Osteocyte (in vitro differentiated cells): Measurements from ENCODE around the gene ZNF521. TPM values are rescaled to one million over a fixed set of nuclear protein-coding genes. Genes with fewer than 3 reads are reported as not detected.

Experiments used
- DNase-seq: peaks from one replicate; pipeline ENCODE4 v3.0.0; 2021; ENCODE audit warnings: mixed read lengths; ENCODE audit not compliant: unreplicated experiment; ENCODE audit errors: extremely low spot score
- H3K27ac Mint-ChIP-seq: one replicate; pipeline ENCODE4 v1.8.0; 2021; ENCODE audit warnings: mild to moderate bottlenecking, mixed read lengths; ENCODE audit not compliant: unreplicated experiment
- H3K27me3 Mint-ChIP-seq: one replicate; pipeline ENCODE4 v1.8.0; 2021; ENCODE audit warnings: mixed read lengths; ENCODE audit not compliant: unreplicated experiment
- H3K36me3 Mint-ChIP-seq: one replicate; pipeline ENCODE4 v1.8.0; 2021; ENCODE audit warnings: mixed read lengths; ENCODE audit not compliant: unreplicated experiment
- H3K4me1 Mint-ChIP-seq: one replicate; pipeline ENCODE4 v1.8.0; 2021; ENCODE audit warnings: mixed read lengths; ENCODE audit not compliant: unreplicated experiment
- H3K4me3 Mint-ChIP-seq: one replicate; pipeline ENCODE4 v1.8.0; 2021; ENCODE audit warnings: mild to moderate bottlenecking, moderate library complexity, mixed read lengths; ENCODE audit not compliant: unreplicated experiment
- H3K9me3 Mint-ChIP-seq: one replicate; pipeline ENCODE4 v1.8.0; 2021; ENCODE audit warnings: mixed read lengths; ENCODE audit not compliant: unreplicated experiment
- total RNA-seq: library from RNA; stranded (reverse); gene quantifications from 2 replicates; pipeline ENCODE4 v1.2.1, GENCODE V29; 2021
- TF ChIP-seq, protein P1 (sequence below): fragments of 200-600 bp; sonication (generic); IDR thresholded peaks from 2 replicates; pipeline ENCODE4 v1.5.0; 2021; ENCODE audit warnings: antibody characterized with exemption, mild to moderate bottlenecking, moderate library complexity

ZNF521 gene
- total RNA-seq, 1 donor from 2014 or later: 57.1 TPM

DNA sequence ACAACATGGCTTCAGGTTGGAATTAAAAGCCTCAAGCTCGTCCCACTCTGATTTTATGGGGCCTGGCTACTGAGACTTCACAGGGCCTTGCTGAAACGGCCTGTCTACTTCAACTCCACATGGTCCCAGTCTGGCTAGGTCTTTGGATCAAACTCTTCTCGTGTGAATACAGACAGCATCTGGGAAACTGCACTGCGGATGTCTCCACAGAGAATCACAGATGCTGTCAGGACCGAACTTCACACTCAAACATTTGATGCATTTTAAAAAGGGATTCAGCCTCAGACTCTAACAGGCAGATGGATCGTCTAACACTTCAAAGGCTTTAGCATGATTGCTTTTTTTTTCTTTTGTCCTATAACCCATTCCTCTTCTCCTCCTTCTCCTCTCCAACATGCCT lies 198.5 kb downstream of the ZNF521 start:
- Mint-ChIP-seq H3K4me1 (peaks cover 5% of the 10 kb centered on the region), H3K36me3 (peaks cover 22% of the 10 kb centered on the region), H3K4me3 (no peak overlapping the region), H3K27me3 (no peaks in the 10 kb centered on the region), H3K27ac (no peak overlapping the region), H3K9me3 (peaks cover 17% of the 10 kb centered on the region)
- TF ChIP-seq, protein P1, sequence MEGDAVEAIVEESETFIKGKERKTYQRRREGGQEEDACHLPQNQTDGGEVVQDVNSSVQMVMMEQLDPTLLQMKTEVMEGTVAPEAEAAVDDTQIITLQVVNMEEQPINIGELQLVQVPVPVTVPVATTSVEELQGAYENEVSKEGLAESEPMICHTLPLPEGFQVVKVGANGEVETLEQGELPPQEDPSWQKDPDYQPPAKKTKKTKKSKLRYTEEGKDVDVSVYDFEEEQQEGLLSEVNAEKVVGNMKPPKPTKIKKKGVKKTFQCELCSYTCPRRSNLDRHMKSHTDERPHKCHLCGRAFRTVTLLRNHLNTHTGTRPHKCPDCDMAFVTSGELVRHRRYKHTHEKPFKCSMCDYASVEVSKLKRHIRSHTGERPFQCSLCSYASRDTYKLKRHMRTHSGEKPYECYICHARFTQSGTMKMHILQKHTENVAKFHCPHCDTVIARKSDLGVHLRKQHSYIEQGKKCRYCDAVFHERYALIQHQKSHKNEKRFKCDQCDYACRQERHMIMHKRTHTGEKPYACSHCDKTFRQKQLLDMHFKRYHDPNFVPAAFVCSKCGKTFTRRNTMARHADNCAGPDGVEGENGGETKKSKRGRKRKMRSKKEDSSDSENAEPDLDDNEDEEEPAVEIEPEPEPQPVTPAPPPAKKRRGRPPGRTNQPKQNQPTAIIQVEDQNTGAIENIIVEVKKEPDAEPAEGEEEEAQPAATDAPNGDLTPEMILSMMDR: no peak
- DNase-seq: no peak

DNA sequence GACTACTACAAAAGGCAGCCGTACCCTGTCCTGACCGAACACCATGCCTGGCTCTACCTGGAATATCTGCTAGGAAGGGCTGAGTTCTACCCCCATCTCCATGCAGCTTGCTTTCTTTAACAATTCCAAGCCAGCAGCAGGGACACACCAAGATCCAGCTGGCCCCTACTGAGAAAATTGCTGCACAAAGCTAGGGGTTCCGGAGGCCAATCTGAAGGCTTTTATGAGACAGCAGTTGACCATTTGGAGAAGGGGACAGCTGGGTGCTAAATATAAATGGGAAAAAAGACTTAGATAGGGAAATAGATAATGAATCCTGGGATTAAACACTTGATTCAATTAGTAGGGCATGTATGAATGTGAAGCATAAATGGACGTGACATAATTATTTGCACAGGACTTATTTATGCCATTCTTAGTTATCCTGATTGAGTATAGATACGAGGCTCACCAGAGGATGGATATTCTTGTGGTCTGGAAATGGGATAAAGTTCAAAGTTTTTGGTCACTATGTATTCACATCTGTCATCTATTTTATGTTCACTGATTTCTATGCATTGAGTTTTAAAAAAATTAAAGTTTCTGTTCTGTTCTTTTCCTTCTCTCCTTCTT lies 204.0 kb downstream of the ZNF521 start:
- H3K27ac Mint-ChIP-seq: no peak overlapping the region
- DNase-seq: no peak
- H3K9me3 Mint-ChIP-seq: peaks cover 3% of the 10 kb centered on the region
- H3K36me3 Mint-ChIP-seq: peaks cover 12% of the 10 kb centered on the region
- H3K4me1 Mint-ChIP-seq: peaks cover 14% of the 10 kb centered on the region
- H3K27me3 Mint-ChIP-seq: no peaks in the 10 kb centered on the region
- TF ChIP-seq, protein P1: no peak
- no peak overlapping the region for H3K4me3 Mint-ChIP-seq

DNA sequence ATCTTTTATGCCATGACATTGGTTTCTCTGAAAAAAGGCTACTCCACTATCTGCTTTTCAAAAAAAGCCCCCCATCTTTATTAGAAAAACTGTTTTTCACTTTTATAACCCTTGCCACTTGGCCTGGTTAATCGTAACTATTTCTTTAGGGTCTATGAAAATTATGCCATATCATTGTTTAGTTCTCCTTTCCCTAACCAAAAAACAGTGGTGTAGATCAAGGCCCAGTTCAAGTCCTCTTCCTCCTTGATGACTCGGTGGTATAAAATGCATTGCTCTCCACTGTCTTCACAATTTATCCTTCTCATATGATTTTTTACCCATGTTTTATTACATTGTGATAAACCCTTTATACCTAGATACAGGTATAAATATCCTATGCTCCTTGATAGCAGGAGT lies 205.5 kb downstream of the ZNF521 start:
- Mint-ChIP-seq H3K4me1 (peaks cover 14% of the 10 kb centered on the region), H3K36me3 (peaks cover 8% of the 10 kb centered on the region), H3K27me3 (no peaks in the 10 kb centered on the region), H3K4me3 (no peak overlapping the region), H3K27ac (no peak overlapping the region), H3K9me3 (no peaks in the 10 kb centered on the region)
- TF ChIP-seq, protein P1: no peak
- no peak for DNase-seq

DNA sequence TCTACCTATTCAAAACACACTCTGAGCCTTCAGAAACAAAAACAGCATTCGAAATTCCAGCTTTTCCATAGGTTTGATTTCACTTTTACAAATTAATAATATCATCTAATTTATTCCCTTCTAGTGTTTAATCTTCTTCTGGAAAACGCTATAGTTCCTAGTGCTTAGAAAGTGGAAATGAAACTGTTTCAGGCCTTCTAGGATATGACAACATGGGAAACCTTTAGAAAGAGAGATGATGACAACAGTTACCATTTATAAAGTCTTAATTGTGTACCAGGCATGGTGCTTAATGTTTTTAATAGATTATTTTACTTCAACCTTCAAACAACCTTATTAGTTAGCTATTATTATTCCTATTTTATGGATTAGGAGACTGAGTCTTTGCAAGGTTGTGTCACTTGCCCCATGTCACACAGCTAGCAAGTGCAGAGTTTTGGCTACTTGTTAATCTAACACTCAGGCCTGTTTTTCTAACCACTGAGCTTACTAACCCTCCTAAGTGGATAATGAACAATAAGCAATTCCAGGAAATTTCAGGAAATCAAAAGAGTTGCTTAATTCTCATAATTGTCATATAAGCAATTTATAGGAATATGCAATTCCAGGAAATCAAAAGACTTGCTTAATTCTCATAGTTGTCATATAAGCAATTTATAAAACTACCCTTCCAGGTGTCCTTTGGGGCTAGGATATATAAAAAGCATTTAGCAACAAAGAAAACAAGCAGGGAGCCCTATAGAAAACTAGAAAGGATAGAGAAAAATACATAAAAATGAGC lies 206.0 kb downstream of the ZNF521 start:
- DNase-seq: no peak
- no peaks in the 10 kb centered on the region for H3K9me3 Mint-ChIP-seq
- H3K4me3 Mint-ChIP-seq: no peak overlapping the region
- H3K36me3 Mint-ChIP-seq: peaks cover 3% of the 10 kb centered on the region
- H3K4me1 Mint-ChIP-seq: peaks cover 14% of the 10 kb centered on the region
- H3K27ac Mint-ChIP-seq: no peak overlapping the region
- TF ChIP-seq, protein P1: no peak
- no peaks in the 10 kb centered on the region for H3K27me3 Mint-ChIP-seq

DNA sequence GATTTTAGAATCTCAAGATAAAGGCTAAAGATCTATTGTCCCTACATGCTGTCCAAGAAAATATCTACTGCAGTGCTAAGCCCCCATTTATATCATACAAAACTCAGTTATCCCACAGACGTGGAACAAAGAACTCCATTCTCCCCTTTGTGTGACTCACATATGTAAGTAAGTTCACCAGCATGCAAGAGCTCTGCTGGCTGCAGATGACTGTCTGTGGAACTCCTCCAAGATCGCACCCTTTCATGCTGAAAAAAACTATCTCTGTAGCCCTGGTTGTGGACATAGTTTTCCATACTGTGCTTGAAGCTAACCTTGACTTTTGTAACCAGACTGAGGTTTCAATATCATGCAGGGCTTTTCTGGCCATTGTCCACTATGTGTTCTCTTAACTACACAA lies 207.1 kb downstream of the ZNF521 start:
- H3K4me1 Mint-ChIP-seq: peaks cover 9% of the 10 kb centered on the region
- peaks cover 2% of the 10 kb centered on the region for H3K36me3 Mint-ChIP-seq
- TF ChIP-seq, protein P1: no peak
- H3K27me3 Mint-ChIP-seq: no peaks in the 10 kb centered on the region
- H3K4me3 Mint-ChIP-seq: no peak overlapping the region
- no peak for DNase-seq
- no peak overlapping the region for H3K27ac Mint-ChIP-seq
- H3K9me3 Mint-ChIP-seq: no peaks in the 10 kb centered on the region
